ENCODE measurements around the gene ARHGEF4. TPM values are rescaled to one million over a fixed set of nuclear protein-coding genes. Genes with fewer than 3 reads are reported as not detected.

ARHGEF4 gene
- total RNA-seq, 2 donors from 2014 or later: 50.3 to 54.7 TPM

GRCh38 chr2:130915149-130915548 is 78.4 kb downstream of the ARHGEF4 start:
- Histone ChIP-seq H3K4me3 (ENCODE audit: low read length) (no peak overlapping the region), H3K9ac (ENCODE audit: extremely low read depth, low read length, poor library complexity, severe bottlenecking) (no peak overlapping the region), H3K27ac (ENCODE audit: low read depth, low read length) (no peak overlapping the region), H3K9me3 (ENCODE audit: control insufficient read depth, low read length) (no peaks in the 10 kb centered on the region), H3K4me1 (ENCODE audit: control insufficient read depth, insufficient read depth, low read length) (no peaks in the 10 kb centered on the region), H3K36me3 (ENCODE audit: control insufficient read depth, insufficient read depth, low read length) (no peaks in the 10 kb centered on the region), H3K27me3 (ENCODE audit: control insufficient read depth, insufficient read depth, low read length, poor library complexity, severe bottlenecking) (no peaks in the 10 kb centered on the region)
- peaks cover 2% of the 10 kb centered on the region for H3K36me3 Mint-ChIP-seq (ENCODE audit: low read depth)
- H3K4me3 Mint-ChIP-seq: no peak overlapping the region
- no peak overlapping the region for H3K27ac Mint-ChIP-seq
- H3K4me1 Mint-ChIP-seq: peaks cover 4% of the 10 kb centered on the region
- DNase-seq: no peak
- no peak for TF ChIP-seq CTCF (conservative IDR thresholded peaks at IDR 0.05)
- H3K9me3 Mint-ChIP-seq: no peaks in the 10 kb centered on the region
- WGBS, 2 experiments (ENCODE audit: insufficient coverage in 1 of 2, insufficient read length in 1 of 2): 92 to 97% methylated on average over 5 of the region's 5 CpGs
- peaks cover 21% of the 10 kb centered on the region for H3K27me3 Mint-ChIP-seq (ENCODE audit: insufficient read depth)

- Histone ChIP-seq H3K36me3 (ENCODE audit: control insufficient read depth, insufficient read depth, low read length) (no peaks in the 10 kb centered on the region), H3K27me3 (ENCODE audit: control insufficient read depth, insufficient read depth, low read length, poor library complexity, severe bottlenecking) (no peaks in the 10 kb centered on the region), H3K9me3 (ENCODE audit: control insufficient read depth, low read length) (no peaks in the 10 kb centered on the region), H3K9ac (ENCODE audit: extremely low read depth, low read length, poor library complexity, severe bottlenecking) (no peak overlapping the region), H3K4me1 (ENCODE audit: control insufficient read depth, insufficient read depth, low read length) (no peaks in the 10 kb centered on the region), H3K4me3 (ENCODE audit: low read length) (no peak overlapping the region), H3K27ac (ENCODE audit: low read depth, low read length) (no peak overlapping the region)
- peaks cover 4% of the 10 kb centered on the region for H3K4me1 Mint-ChIP-seq
- 91 to 92% methylated on average over 24 to 50 of the region's 50 CpGs for WGBS, 2 experiments (ENCODE audit: insufficient coverage in 1 of 2, insufficient read length in 1 of 2)
- no peak for DNase-seq
- no peak for TF ChIP-seq CTCF (conservative IDR thresholded peaks at IDR 0.05)
- peaks cover 2% of the 10 kb centered on the region for H3K36me3 Mint-ChIP-seq (ENCODE audit: low read depth)
- H3K4me3 Mint-ChIP-seq: no peak overlapping the region
- no peaks in the 10 kb centered on the region for H3K9me3 Mint-ChIP-seq
- peaks cover 21% of the 10 kb centered on the region for H3K27me3 Mint-ChIP-seq (ENCODE audit: insufficient read depth)
- no peak overlapping the region for H3K27ac Mint-ChIP-seq
Observed at GRCh38 chr2:130915595-130916437, 79.1 kb downstream of the ARHGEF4 start.

- Mint-ChIP-seq H3K27me3 (ENCODE audit: insufficient read depth) (peaks cover 21% of the 10 kb centered on the region), H3K4me3 (no peak overlapping the region), H3K27ac (no peak overlapping the region), H3K36me3 (ENCODE audit: low read depth) (peaks cover 2% of the 10 kb centered on the region), H3K4me1 (peaks cover 4% of the 10 kb centered on the region), H3K9me3 (no peaks in the 10 kb centered on the region)
- no peaks in the 10 kb centered on the region for H3K4me1 ChIP-seq (ENCODE audit: control insufficient read depth, insufficient read depth, low read length)
- DNase-seq: no peak
- no peaks in the 10 kb centered on the region for H3K9me3 ChIP-seq (ENCODE audit: control insufficient read depth, low read length)
- H3K27me3 ChIP-seq (ENCODE audit: control insufficient read depth, insufficient read depth, low read length, poor library complexity, severe bottlenecking): no peaks in the 10 kb centered on the region
- no peak overlapping the region for H3K4me3 ChIP-seq (ENCODE audit: low read length)
- H3K36me3 ChIP-seq (ENCODE audit: control insufficient read depth, insufficient read depth, low read length): no peaks in the 10 kb centered on the region
- WGBS, 2 experiments (ENCODE audit: insufficient coverage in 1 of 2, insufficient read length in 1 of 2): 92 to 93% methylated on average over 12 to 19 of the region's 19 CpGs
- TF ChIP-seq CTCF (conservative IDR thresholded peaks at IDR 0.05): no peak
- no peak overlapping the region for H3K9ac ChIP-seq (ENCODE audit: extremely low read depth, low read length, poor library complexity, severe bottlenecking)
- H3K27ac ChIP-seq (ENCODE audit: low read depth, low read length): no peak overlapping the region
Observed at GRCh38 chr2:130916438-130916705, 79.7 kb downstream of the ARHGEF4 start.
